Body of pancreas (tissue), 4 donors: ENCODE measurements around the gene TBC1D14.

Experiments
- POLR2A ChIP-seq, 3 donors: fragments of 450-650 bp; IDR thresholded peaks; one replicate each; pipeline ENCODE4 v1.6.1; 2016; ENCODE audit warnings: antibody characterized with exemption in 3 of 3, mild to moderate bottlenecking in 2 of 3
- TF ChIP-seq, protein P1 (sequence below), 7 experiments: fragments of 450-650 bp in 4 of 7; fragments of 200-600 bp in 3 of 7; sonication (generic) in 3 of 7; IDR thresholded peaks; one replicate each; pipeline ENCODE4 v1.5.1; 2016 to 2019; ENCODE audit warnings: antibody characterized with exemption in 7 of 7

DNA sequence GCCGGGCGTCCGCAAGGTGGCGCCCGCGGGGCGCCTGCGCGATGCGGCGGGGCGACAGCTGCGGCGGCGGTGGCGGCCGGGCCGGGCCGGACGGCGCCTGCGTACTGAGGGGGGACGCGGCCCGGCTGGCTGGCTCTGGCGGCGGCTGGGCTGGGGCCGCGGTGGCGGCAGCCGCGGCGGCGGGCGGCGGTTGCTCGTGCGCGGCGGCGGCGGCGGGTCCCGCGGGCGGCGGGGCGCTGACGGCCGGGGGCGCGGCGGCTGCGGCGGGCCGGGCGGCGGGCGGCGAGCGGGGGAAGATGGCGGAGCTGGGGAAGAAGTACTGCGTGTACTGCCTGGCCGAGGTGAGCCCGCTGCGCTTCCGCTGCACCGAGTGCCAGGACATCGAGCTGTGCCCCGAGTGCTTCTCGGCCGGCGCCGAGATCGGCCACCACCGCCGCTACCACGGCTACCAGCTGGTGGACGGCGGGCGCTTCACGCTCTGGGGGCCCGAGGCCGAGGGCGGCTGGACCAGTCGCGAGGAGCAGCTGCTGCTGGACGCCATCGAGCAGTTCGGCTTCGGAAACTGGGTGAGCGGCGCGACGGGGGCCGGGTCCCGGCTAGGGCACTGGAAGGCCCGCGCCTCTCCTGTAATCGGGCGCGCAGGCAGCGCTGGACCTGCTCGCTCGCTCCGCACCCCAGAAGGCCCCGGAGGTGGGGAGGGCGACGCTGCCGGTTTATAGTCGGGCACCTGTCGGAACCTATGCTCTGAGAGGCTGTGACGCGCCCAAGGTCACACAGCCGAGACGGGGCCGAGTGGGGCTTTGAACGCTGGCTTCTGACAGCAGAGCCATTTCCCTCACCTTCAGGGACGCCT is 133.9 kb downstream of the TBC1D14 start, which contains the start of gene TADA2B:
- TF ChIP-seq, protein P1, sequence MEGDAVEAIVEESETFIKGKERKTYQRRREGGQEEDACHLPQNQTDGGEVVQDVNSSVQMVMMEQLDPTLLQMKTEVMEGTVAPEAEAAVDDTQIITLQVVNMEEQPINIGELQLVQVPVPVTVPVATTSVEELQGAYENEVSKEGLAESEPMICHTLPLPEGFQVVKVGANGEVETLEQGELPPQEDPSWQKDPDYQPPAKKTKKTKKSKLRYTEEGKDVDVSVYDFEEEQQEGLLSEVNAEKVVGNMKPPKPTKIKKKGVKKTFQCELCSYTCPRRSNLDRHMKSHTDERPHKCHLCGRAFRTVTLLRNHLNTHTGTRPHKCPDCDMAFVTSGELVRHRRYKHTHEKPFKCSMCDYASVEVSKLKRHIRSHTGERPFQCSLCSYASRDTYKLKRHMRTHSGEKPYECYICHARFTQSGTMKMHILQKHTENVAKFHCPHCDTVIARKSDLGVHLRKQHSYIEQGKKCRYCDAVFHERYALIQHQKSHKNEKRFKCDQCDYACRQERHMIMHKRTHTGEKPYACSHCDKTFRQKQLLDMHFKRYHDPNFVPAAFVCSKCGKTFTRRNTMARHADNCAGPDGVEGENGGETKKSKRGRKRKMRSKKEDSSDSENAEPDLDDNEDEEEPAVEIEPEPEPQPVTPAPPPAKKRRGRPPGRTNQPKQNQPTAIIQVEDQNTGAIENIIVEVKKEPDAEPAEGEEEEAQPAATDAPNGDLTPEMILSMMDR (IDR thresholded peaks at IDR 0.05) = peak in 1 of 7 experiments; percentile 50
- peak; percentile 37 to 71 (median 66) for TF ChIP-seq POLR2A (IDR thresholded peaks at IDR 0.05)
